IMR-90 (cell line): ENCODE data around the gene RCBTB1. TPM values are rescaled to one million over a fixed set of nuclear protein-coding genes. Genes with fewer than 3 reads are reported as not detected.

Source experiments
- ATAC-seq: fragments of 200-7000 bp; cut with Tn5 transposase; 2 replicates; pipeline ENCODE4 v1.9.1; 2020; ENCODE audit warnings: low read depth, mild to moderate bottlenecking, moderate library complexity
- BruUV-seq: library from RNA; stranded (reverse); fragments of 400-500 nt; replicated peaks from 2 replicates; lab custom pipeline; 2021; lab: Mats Ljungman, UMichigan
- CTCF ChIA-PET: fragments of 300-600 bp; formaldehyde crosslinking; extraction: SDS; loops from one replicate; lab custom pipeline; 2021; ENCODE audit warnings: antibody characterized with exemption; lab: Yijun Ruan, JAX
- POLR2A ChIA-PET: fragments of 300-600 bp; sonication (Branson Sonifier 250); formaldehyde crosslinking; loops from one replicate; lab custom pipeline; 2022; ENCODE audit warnings: antibody characterized with exemption; ENCODE audit not compliant: unreplicated experiment; lab: Charles Lee
- DNase-seq: peaks from one replicate; pipeline ENCODE4 v3.0.0; 2013
- H2AFZ ChIP-seq: replicated peaks from 2 replicates; pipeline ENCODE3; 2013; ENCODE audit warnings: low read length, mild to moderate bottlenecking; ENCODE audit not compliant: poor library complexity
- H2AK5ac ChIP-seq: 2 replicates; pipeline ENCODE4 v1.6.1; 2013; ENCODE audit warnings: low read depth, low read length, inconsistent platforms
- H2AK9ac ChIP-seq: replicated peaks from 2 replicates; pipeline ENCODE3; 2013; ENCODE audit warnings: mild to moderate bottlenecking, low read depth, low read length, moderate library complexity; ENCODE audit not compliant: poor library complexity
- H2BK120ac ChIP-seq: 2 replicates; pipeline ENCODE4 v1.6.1; 2013; ENCODE audit warnings: low read depth, low read length, inconsistent platforms
- H2BK15ac ChIP-seq: 3 replicates; pipeline ENCODE4 v1.6.1; 2013; ENCODE audit warnings: low read depth, low read length, inconsistent platforms
- H2BK20ac ChIP-seq: 2 replicates; pipeline ENCODE4 v1.6.1; 2013; ENCODE audit warnings: low read depth, mild to moderate bottlenecking, inconsistent platforms, low read length, moderate library complexity
- H2BK5ac ChIP-seq: 2 replicates; pipeline ENCODE4 v1.6.1; 2013; ENCODE audit warnings: mild to moderate bottlenecking, low read depth, low read length, inconsistent platforms; ENCODE audit not compliant: poor library complexity, severe bottlenecking
- H3K14ac ChIP-seq: replicated peaks from 2 replicates; pipeline ENCODE4 v1.6.1; 2013; ENCODE audit warnings: low read depth, low read length, inconsistent platforms
- H3K18ac ChIP-seq: 2 replicates; pipeline ENCODE4 v1.6.1; 2013; ENCODE audit warnings: low read depth, low read length, control low read depth
- H3K23ac ChIP-seq: 2 replicates; pipeline ENCODE4 v1.6.1; 2013; ENCODE audit warnings: low read depth, low read length, inconsistent platforms
- H3K27ac ChIP-seq: 2 replicates; pipeline ENCODE4 v1.5.1; 2013; ENCODE audit warnings: mild to moderate bottlenecking, control low read depth, low read length; ENCODE audit not compliant: insufficient read depth
- H3K27me3 ChIP-seq: 2 replicates; pipeline ENCODE4 v1.6.1; 2013; ENCODE audit warnings: low read length; ENCODE audit not compliant: control insufficient read depth, insufficient read depth
- H3K36me3 ChIP-seq: 2 replicates; pipeline ENCODE4 v1.6.1; 2013; ENCODE audit warnings: low read length, mixed read lengths; ENCODE audit not compliant: control insufficient read depth, insufficient read depth
- H3K4ac ChIP-seq: 2 replicates; pipeline ENCODE4 v1.6.1; 2013; ENCODE audit warnings: low read depth, low read length, inconsistent platforms
- H3K4me1 ChIP-seq: 2 replicates; pipeline ENCODE4 v1.6.1; 2013; ENCODE audit warnings: low read length, mixed read lengths; ENCODE audit not compliant: control insufficient read depth, insufficient read depth
- H3K4me2 ChIP-seq: 2 replicates; pipeline ENCODE4 v1.6.1; 2013; ENCODE audit warnings: low read depth, mild to moderate bottlenecking, control low read depth, low read length, moderate library complexity
- H3K4me3 ChIP-seq: 2 replicates; pipeline ENCODE4 v1.5.1; 2013; ENCODE audit warnings: low read depth, mild to moderate bottlenecking, control low read depth, low read length, moderate library complexity; ENCODE audit not compliant: insufficient read depth
- H3K56ac ChIP-seq: 2 replicates; pipeline ENCODE4 v1.6.1; 2013; ENCODE audit warnings: low read length, inconsistent platforms; ENCODE audit not compliant: insufficient read depth; ENCODE audit errors: extremely low read depth
- H3K79me1 ChIP-seq, 2 experiments: 2 replicates each; pipeline ENCODE4 v1.6.1; 2013; ENCODE audit warnings: low read length in 2 of 2, inconsistent platforms in 1 of 2, low read depth in 1 of 2
- H3K9ac ChIP-seq: 2 replicates; pipeline ENCODE4 v1.6.1; 2013; ENCODE audit warnings: low read depth, low read length, control low read depth
- H3K9me1 ChIP-seq: 2 replicates; pipeline ENCODE4 v1.6.1; 2013; ENCODE audit warnings: low read length, inconsistent platforms; ENCODE audit not compliant: insufficient read depth
- H3K9me3 ChIP-seq: 2 replicates; pipeline ENCODE4 v1.6.1; 2013; ENCODE audit warnings: low read length; ENCODE audit not compliant: control insufficient read depth, insufficient read depth
- H4K20me1 ChIP-seq: 2 replicates; pipeline ENCODE4 v1.6.1; 2013; ENCODE audit warnings: low read length, inconsistent platforms; ENCODE audit not compliant: insufficient read depth
- H4K5ac ChIP-seq: 2 replicates; pipeline ENCODE4 v1.6.1; 2013; ENCODE audit warnings: mild to moderate bottlenecking, low read depth, low read length, control low read depth
- H4K8ac ChIP-seq, 2 experiments: 2 replicates each; pipeline ENCODE4 v1.6.1; 2013; ENCODE audit warnings: low read depth in 2 of 2, low read length in 2 of 2, control low read depth in 1 of 2, inconsistent platforms in 1 of 2
- H4K91ac ChIP-seq: 2 replicates; pipeline ENCODE4 v1.6.1; 2013; ENCODE audit warnings: low read depth, low read length, inconsistent platforms; ENCODE audit not compliant: insufficient read depth
- BHLHE40 ChIP-seq: fragments of 150-350 bp; IDR thresholded peaks from 2 replicates; pipeline ENCODE4 v1.6.1; 2016; ENCODE audit warnings: mild to moderate bottlenecking, low read depth, low read length
- CEBPB ChIP-seq: IDR thresholded peaks from 2 replicates; pipeline ENCODE4 v1.6.1; 2012; ENCODE audit warnings: low read depth, low read length, improper control_type of control experiment
- CHD1 ChIP-seq: IDR thresholded peaks from 2 replicates; pipeline ENCODE4 v1.6.1; 2012; ENCODE audit warnings: low read depth, low read length, improper control_type of control experiment
- CTCF ChIP-seq: conservative IDR thresholded peaks from 2 replicates; pipeline ENCODE4 v1.5.1; 2012; ENCODE audit warnings: mild to moderate bottlenecking, low read depth, low read length, improper control_type of control experiment
- ELK1 ChIP-seq: fragments of 150-350 bp; IDR thresholded peaks from 2 replicates; pipeline ENCODE4 v1.6.1; 2016; ENCODE audit warnings: low read depth, mild to moderate bottlenecking, low read length, moderate library complexity, borderline replicate concordance
- FOS ChIP-seq: fragments of 150-350 bp; IDR thresholded peaks from 2 replicates; pipeline ENCODE4 v1.6.1; 2016; ENCODE audit warnings: low read depth, low read length
- MAFK ChIP-seq: IDR thresholded peaks from 2 replicates; pipeline ENCODE4 v1.6.1; 2012; ENCODE audit warnings: low read depth, low read length, improper control_type of control experiment
- MAZ ChIP-seq: IDR thresholded peaks from 2 replicates; pipeline ENCODE4 v1.6.1; 2012; ENCODE audit warnings: low read depth, mild to moderate bottlenecking, low read length, improper control_type of control experiment, moderate library complexity, borderline replicate concordance
- MXI1 ChIP-seq: IDR thresholded peaks from 2 replicates; pipeline ENCODE4 v1.6.1; 2012; ENCODE audit warnings: low read depth, mild to moderate bottlenecking, low read length, moderate library complexity, borderline replicate concordance
- NFE2L2 ChIP-seq: fragments of 150-350 bp; IDR thresholded peaks from 2 replicates; pipeline ENCODE4 v1.6.1; 2016; ENCODE audit warnings: low read depth, mild to moderate bottlenecking, low read length
- RAD21 ChIP-seq: IDR thresholded peaks from 2 replicates; pipeline ENCODE4 v1.6.1; 2012; ENCODE audit warnings: low read length, improper control_type of control experiment
- RFX5 ChIP-seq: IDR thresholded peaks from 2 replicates; pipeline ENCODE4 v1.8.0; 2012; ENCODE audit warnings: low read depth, mild to moderate bottlenecking, low read length, moderate library complexity
- SMC3 ChIP-seq: fragments of 150-350 bp; IDR thresholded peaks from 2 replicates; pipeline ENCODE4 v1.6.1; 2016; ENCODE audit warnings: low read depth, mild to moderate bottlenecking, antibody characterized with exemption, low read length, moderate library complexity
- USF2 ChIP-seq: fragments of 150-350 bp; IDR thresholded peaks from 2 replicates; pipeline ENCODE4 v1.6.1; 2017; ENCODE audit warnings: mild to moderate bottlenecking, antibody characterized with exemption, low read length, low read depth
- WGBS, 2 experiments: methylation state at CpG; one replicate each; pipeline versions ENCODE4 v1.1.5 to v1.1.7; 2013; ENCODE audit warnings: missing lambda C conversion rate in 2 of 2; ENCODE audit not compliant: insufficient read length in 1 of 2; ENCODE audit errors: extremely low coverage in 2 of 2; 5-methylcytosine and 5-hydroxymethylcytosine counted together
- dilution Hi-C: fragments of 300-500 bp; cut with HindIII; formaldehyde crosslinking; loops from one replicate; pipeline ENCODE4 v1.14.3; 2018; ENCODE audit warnings: low sequenced_read_pairs; ENCODE audit not compliant: unreplicated experiment
- in situ Hi-C: fragments of 300-500 bp; cut with MboI; formaldehyde crosslinking; loops from 3 replicates; pipeline ENCODE4 v1.14.3; 2019; ENCODE audit warnings: low sequenced_read_pairs, inconsistent platforms, mixed read lengths
- intact Hi-C: fragments of 100-400 bp; cut with micrococcal nuclease; formaldehyde crosslinking; loops from 2 replicates; pipeline ENCODE4 v1.10.0; 2022
- polyA plus RNA-seq, 3 experiments: library from polyadenylated mRNA; depleted of rRNA; stranded (reverse); fragments of >200 nt; gene quantifications; 2 replicates each; pipeline ENCODE4 v1.2.3, GENCODE V29; 2012; ENCODE audit warnings: low replicate concordance in 1 of 3
- total RNA-seq: library from RNA; depleted of rRNA; stranded (reverse); fragments of >200 nt; gene quantifications from 2 replicates; pipeline ENCODE4 v1.2.3, GENCODE V29; 2012

RCBTB1 gene
- total and polyA plus RNA-seq, 2 of the 4 experiments (the other 2 are of a cell fraction) = 11.3 to 11.6 TPM

- BruUV-seq = no TSS peak
- CTCF ChIA-PET = no interaction called here
- peak; percentile 92 for ATAC-seq
Measured at GRCh38 chr13:49488563-49488962, 96.8 kb downstream of the RCBTB1 start.

More at GRCh38 chr13:49488563-49488962, 96.8 kb downstream of the RCBTB1 start:
- H2AK9ac ChIP-seq = no peak overlapping the region
- no peaks in the 10 kb centered on the region for H4K20me1 ChIP-seq
- no peak overlapping the region for H4K8ac ChIP-seq
- H3K14ac ChIP-seq = no peak overlapping the region
- H3K18ac ChIP-seq = peak overlapping the region; percentile 23; the same call in 1 of the 2 replicates
- no peak overlapping the region for H3K4me3 ChIP-seq
- H2AK5ac ChIP-seq = no peak overlapping the region
- H3K79me1 ChIP-seq = no peaks in the 10 kb centered on the region; a peak in 1 of 4 replicates
- no peak overlapping the region for H3K4me2 ChIP-seq
- intact Hi-C loops = no loop called here
- no peaks in the 10 kb centered on the region for H3K9me1 ChIP-seq
- DNase-seq = peak; percentile 53
- no peak overlapping the region for H2AFZ ChIP-seq
- H3K9ac ChIP-seq = no peak overlapping the region
- peaks cover 12% of the 10 kb centered on the region for H3K36me3 ChIP-seq
- peak overlapping the region; percentile 57 for H2BK5ac ChIP-seq
- no peak overlapping the region for H2BK15ac ChIP-seq
- no peak for TF ChIP-seq FOS
- no peak for TF ChIP-seq USF2
- no peak for TF ChIP-seq MAFK
- TF ChIP-seq MXI1 = no peak
- no peak for TF ChIP-seq RFX5
- TF ChIP-seq CHD1 = no peak
- no peak for TF ChIP-seq CTCF
- TF ChIP-seq SMC3 = no peak
- TF ChIP-seq CEBPB = no peak
- no peak for TF ChIP-seq ELK1
- TF ChIP-seq NFE2L2 = no peak
- no peak for TF ChIP-seq BHLHE40
- no peak for TF ChIP-seq RAD21
- TF ChIP-seq MAZ = no peak
- H3K23ac ChIP-seq = no peak overlapping the region
- no peak overlapping the region for H4K91ac ChIP-seq
- peaks cover 2% of the 10 kb centered on the region; the same call in 1 of the 2 replicates for H3K4me1 ChIP-seq
- H2BK20ac ChIP-seq = no peak overlapping the region
- dilution Hi-C loops = no loop called here
- POLR2A ChIA-PET = interaction anchor here (0.6 kb wide), 1 partner anchor 45 kb away, joined by 3 read pairs; no protein-coding TSS in a partner anchor
- H3K27ac ChIP-seq = no peak overlapping the region
- in situ Hi-C loops = no loop called here
- H4K5ac ChIP-seq = no peak overlapping the region
- no CpG with 5 or more reads among the region's 2 CpGs for WGBS, 2 experiments
- H2BK120ac ChIP-seq = no peak overlapping the region
- H3K56ac ChIP-seq = no peak overlapping the region
- no peaks in the 10 kb centered on the region for H3K9me3 ChIP-seq
- no peaks in the 10 kb centered on the region for H3K27me3 ChIP-seq
- H3K4ac ChIP-seq = no peak overlapping the region
